H1 (cell line): Measurements from ENCODE around the gene FOXP2. TPM values are rescaled to one million over a fixed set of nuclear protein-coding genes. Genes with fewer than 3 reads are reported as not detected.

Experiments
- CTCF ChIA-PET: fragments of 300-600 bp; sonication (Branson Sonifier 250); formaldehyde crosslinking; loops from one replicate; lab custom pipeline; 2021; ENCODE audit not compliant: partially characterized antibody; lab: Charles Lee
- POLR2A ChIA-PET: fragments of 300-600 bp; sonication (Branson Sonifier 250); formaldehyde crosslinking; loops from one replicate; lab custom pipeline; 2021; ENCODE audit warnings: inconsistent platforms; ENCODE audit not compliant: partially characterized antibody; lab: Charles Lee
- DNase-seq, 2 experiments: peaks; one replicate each; pipeline versions ENCODE4 v3.0.0 to v3.0.0-alpha.2; 2010 to 2022; ENCODE audit warnings: low spot score in 2 of 2, low read depth in 1 of 2, mixed read lengths in 1 of 2
- FAIRE-seq: peaks from 2 replicates; lab custom pipeline; 2011; peaks lifted over from hg19 to GRCh38; lab: Jason Lieb, UNC
- H2AFZ ChIP-seq: 2 replicates; pipeline ENCODE4 v1.8.1; 2012; ENCODE audit warnings: low read length, inconsistent platforms
- H2AK5ac ChIP-seq: 2 replicates; pipeline ENCODE4 v1.6.1; 2013; ENCODE audit warnings: low read depth, low read length
- H2BK120ac ChIP-seq: replicated peaks from 2 replicates; pipeline ENCODE3; 2013; ENCODE audit warnings: low read depth, low read length, inconsistent platforms
- H2BK12ac ChIP-seq: 2 replicates; pipeline ENCODE4 v1.6.1; 2013; ENCODE audit warnings: low read depth, low read length
- H2BK15ac ChIP-seq: 2 replicates; pipeline ENCODE4 v1.6.1; 2013; ENCODE audit warnings: low read length
- H2BK20ac ChIP-seq: 2 replicates; pipeline ENCODE4 v1.6.1; 2013; ENCODE audit warnings: low read length
- H2BK5ac ChIP-seq: 2 replicates; pipeline ENCODE4 v1.6.1; 2013; ENCODE audit warnings: low read depth, low read length
- H3K14ac ChIP-seq: 2 replicates; pipeline ENCODE4 v1.6.1; 2013; ENCODE audit warnings: inconsistent platforms; ENCODE audit not compliant: insufficient read length
- H3K18ac ChIP-seq: 2 replicates; pipeline ENCODE4 v1.6.1; 2013; ENCODE audit warnings: low read length; ENCODE audit errors: extremely low read depth
- H3K23ac ChIP-seq: 2 replicates; pipeline ENCODE4 v1.6.1; 2013; ENCODE audit warnings: inconsistent platforms; ENCODE audit not compliant: insufficient read length
- H3K23me2 ChIP-seq: 2 replicates; pipeline ENCODE4 v1.6.1; 2013; ENCODE audit warnings: low read depth, low read length
- H3K27ac ChIP-seq: 2 replicates; pipeline ENCODE4 v1.6.1; 2011; ENCODE audit warnings: low read depth, low read length, inconsistent platforms
- H3K27me3 ChIP-seq, 4 experiments: replicated peaks in 1 of 4; 1 replicate in 1 of 4; 2 replicates in 3 of 4; pipeline versions ENCODE4 v1.6.1 to v1.8.1; 2011 to 2013; ENCODE audit warnings: low read length in 3 of 4, mild to moderate bottlenecking in 3 of 4, inconsistent platforms in 2 of 4, mixed read lengths in 2 of 4, moderate library complexity in 1 of 4; ENCODE audit not compliant: control insufficient read depth in 3 of 4, insufficient read depth in 3 of 4; ENCODE audit errors: extremely low read depth in 1 of 4
- H3K36me3 ChIP-seq, 4 experiments: 2 replicates each; pipeline versions ENCODE4 v1.6.1 to v1.8.1; 2011 to 2013; ENCODE audit warnings: mild to moderate bottlenecking in 4 of 4, low read length in 3 of 4, moderate library complexity in 2 of 4, control low read depth in 1 of 4, inconsistent platforms in 1 of 4; ENCODE audit not compliant: insufficient read depth in 4 of 4, control insufficient read depth in 2 of 4
- H3K4ac ChIP-seq: replicated peaks from 2 replicates; pipeline ENCODE3; 2013; ENCODE audit warnings: low read length, low read depth, mixed read lengths, inconsistent platforms; ENCODE audit not compliant: insufficient read length
- H3K4me1 ChIP-seq, 4 experiments: replicated peaks in 1 of 4; 1 replicate in 1 of 4; 2 replicates in 3 of 4; pipeline versions ENCODE4 v1.6.1 to v1.8.1; 2011 to 2013; ENCODE audit warnings: low read length in 3 of 4, inconsistent platforms in 2 of 4, mixed read lengths in 1 of 4; ENCODE audit not compliant: insufficient read depth in 4 of 4, control insufficient read depth in 3 of 4
- H3K4me2 ChIP-seq, 2 experiments: 2 replicates each; pipeline versions ENCODE4 v1.6.1 to v1.8.1; 2011 to 2013; ENCODE audit warnings: low read depth in 2 of 2, low read length in 2 of 2, control low read depth in 1 of 2, inconsistent platforms in 1 of 2, mild to moderate bottlenecking in 1 of 2; ENCODE audit not compliant: insufficient read depth in 1 of 2
- H3K4me3 ChIP-seq, 4 experiments: fragments of 200-600, 300-600 bp in 1 of 4; sonication (generic), shearing (Covaris generic), sonication (Bioruptor Twin) in 1 of 4; 2 replicates each; pipeline versions ENCODE4 v1.5.1 to v1.8.1; 2011 to 2016; ENCODE audit warnings: low read length in 4 of 4, low read depth in 3 of 4, control low read depth in 2 of 4, inconsistent platforms in 2 of 4, mild to moderate bottlenecking in 2 of 4, mixed read lengths in 1 of 4, moderate library complexity in 1 of 4; ENCODE audit not compliant: insufficient read depth in 2 of 4; ENCODE audit errors: extremely low read depth in 1 of 4
- H3K56ac ChIP-seq: replicated peaks from 2 replicates; pipeline ENCODE3; 2013; ENCODE audit warnings: low read depth, mild to moderate bottlenecking, mixed read lengths, low read length, inconsistent platforms; ENCODE audit not compliant: insufficient read length
- H3K79me1 ChIP-seq: 2 replicates; pipeline ENCODE4 v1.6.1; 2013; ENCODE audit warnings: low read depth, low read length, control low read depth
- H3K79me2 ChIP-seq, 2 experiments: 2 replicates each; pipeline versions ENCODE4 v1.6.1 to v1.8.1; 2012 to 2013; ENCODE audit warnings: low read length in 2 of 2, mild to moderate bottlenecking in 2 of 2, inconsistent platforms in 1 of 2; ENCODE audit not compliant: insufficient read depth in 2 of 2, control insufficient read depth in 1 of 2
- H3K9ac ChIP-seq, 4 experiments: replicated peaks in 1 of 4; 1 replicate in 1 of 4; 2 replicates in 3 of 4; pipeline versions ENCODE4 v1.6.1 to v1.8.1; 2011 to 2013; ENCODE audit warnings: low read depth in 3 of 4, low read length in 3 of 4, control low read depth in 2 of 4, mild to moderate bottlenecking in 2 of 4, moderate library complexity in 2 of 4, inconsistent platforms in 1 of 4; ENCODE audit errors: extremely low read depth in 1 of 4
- H3K9me3 ChIP-seq, 2 experiments: 2 replicates each; pipeline versions ENCODE4 v1.6.1 to v1.8.1; 2012 to 2013; ENCODE audit warnings: mild to moderate bottlenecking in 2 of 2, moderate library complexity in 2 of 2, control low read depth in 1 of 2, inconsistent platforms in 1 of 2, low read depth in 1 of 2, low read length in 1 of 2, mixed read lengths in 1 of 2; ENCODE audit not compliant: insufficient read depth in 2 of 2
- H4K20me1 ChIP-seq, 2 experiments: replicated peaks in 1 of 2; 2 replicates each; pipeline versions ENCODE3 to v1.8.1; 2011 to 2013; ENCODE audit warnings: inconsistent platforms in 2 of 2, low read length in 2 of 2, mild to moderate bottlenecking in 1 of 2; ENCODE audit not compliant: insufficient read depth in 2 of 2, control insufficient read depth in 1 of 2
- H4K5ac ChIP-seq: 2 replicates; pipeline ENCODE4 v1.6.1; 2013; ENCODE audit warnings: low read length, low read depth, mixed read lengths, inconsistent platforms; ENCODE audit not compliant: insufficient read length
- H4K8ac ChIP-seq: 2 replicates; pipeline ENCODE4 v1.8.0; 2013; ENCODE audit warnings: mild to moderate bottlenecking, moderate library complexity, low read length, inconsistent platforms; ENCODE audit not compliant: insufficient read depth; ENCODE audit errors: extremely low read depth
- H4K91ac ChIP-seq: replicated peaks from 2 replicates; pipeline ENCODE3; 2013; ENCODE audit warnings: low read length, mixed read lengths, inconsistent platforms; ENCODE audit not compliant: insufficient read length
- CTBP2 ChIP-seq: IDR thresholded peaks from 2 replicates; pipeline ENCODE4 v1.7.0; 2011; ENCODE audit warnings: borderline replicate concordance, mild to moderate bottlenecking, moderate library complexity, mixed read lengths, low read length; ENCODE audit not compliant: insufficient read depth, insufficient read length
- TAF1 ChIP-seq: IDR thresholded peaks from 2 replicates; pipeline ENCODE4 v1.6.1; 2011; ENCODE audit warnings: mild to moderate bottlenecking, low read depth, low read length
- WGBS, 2 experiments: shearing (Covaris generic) in 1 of 2; methylation state at CpG; one replicate each; pipeline versions ENCODE4 v1.1.6 to v1.1.7; 2013 to 2015; ENCODE audit warnings: low lambda C conversion rate in 2 of 2, mixed read lengths in 2 of 2, inconsistent platforms in 1 of 2, low coverage in 1 of 2, missing lambda C conversion rate in 1 of 2; ENCODE audit not compliant: insufficient replicate concordance in 2 of 2, insufficient coverage in 1 of 2, insufficient read length in 1 of 2; ENCODE audit errors: extremely low coverage in 1 of 2, missing lambda C conversion rate in 1 of 2; 5-methylcytosine and 5-hydroxymethylcytosine counted together
- polyA plus RNA-seq, 7 experiments: library from polyadenylated mRNA; depleted of rRNA in 3 of 7; stranded (reverse) in 5 of 7; unstranded in 2 of 7; fragments of >200 nt in 5 of 7; fragments of 200-250 nt in 2 of 7; gene quantifications; 1 replicate in 5 of 7; 2 replicates in 1 of 7; 4 replicates in 1 of 7; pipeline versions ENCODE4 v1.2.1 to v1.2.3, GENCODE V29; 2011 to 2013; ENCODE audit warnings: missing spikeins in 2 of 7, mixed read lengths in 2 of 7
- total RNA-seq: library from RNA; stranded (reverse); fragmentation: NEBNext Ultra II Directional; extraction: Animal tissue kit (Norgen Biotek cat#: 25700); gene quantifications from 2 replicates; pipeline ENCODE4 v1.2.1, GENCODE V29; 2021

The FOXP2 gene
- total and polyA plus RNA-seq, 2 of the 8 experiments (the other 6 are each of a cell fraction or from before 2014, with no cell fraction given): 0.09 to 0.43 TPM

- Histone ChIP-seq H2BK5ac (no peak overlapping the region), H3K4me3 (no peak overlapping the region), H3K9me3 (no peaks in the 10 kb centered on the region), H3K79me1 (no peaks in the 10 kb centered on the region), H2BK15ac (no peak overlapping the region), H3K79me2 (no peaks in the 10 kb centered on the region)
- FAIRE-seq (no peak), DNase-seq (no peak)
- no peak for TF ChIP-seq CTBP2
- no peak for TF ChIP-seq TAF1
- TF ChIP-seq, all 59 proteins: peak for 0
- H2AFZ ChIP-seq: 0 out of 2 replicates have a peak overlapping the region, but pooled peaks have one; percentile 9
- H3K27me3 ChIP-seq: no peaks in the 10 kb centered on the region
- no peak overlapping the region for H3K56ac ChIP-seq
- no peak overlapping the region for H3K4me2 ChIP-seq
- no peak overlapping the region for H3K23ac ChIP-seq
- ChIA-PET CTCF (interaction anchor here (0.6 to 1.2 kb wide), 7 partner anchors 10 to 1480 kb away, joined by 3 to 4 read pairs (median 3); no protein-coding TSS in a partner anchor), POLR2A (interaction anchor here (0.7 kb wide), 1 partner anchor 518 kb away, joined by 3 read pairs; no protein-coding TSS in a partner anchor)
- H2BK12ac ChIP-seq: no peak overlapping the region
- no peak overlapping the region for H3K9ac ChIP-seq
- no peak overlapping the region for H2BK20ac ChIP-seq
- no peak overlapping the region for H2AK5ac ChIP-seq
- WGBS, 2 experiments: 84% methylated on average over 10 of the region's 10 CpGs; no CpG with 5 or more reads in 1 of the 2 experiments
- no peaks in the 10 kb centered on the region for H4K20me1 ChIP-seq
- H3K4ac ChIP-seq: no peak overlapping the region
- no peak overlapping the region for H4K5ac ChIP-seq
- no peak overlapping the region for H4K91ac ChIP-seq
- no peak overlapping the region for H2BK120ac ChIP-seq
- H3K14ac ChIP-seq: no peak overlapping the region
- no peak overlapping the region for H3K27ac ChIP-seq
- no peak overlapping the region; the same call in 1 of the 2 replicates for H4K8ac ChIP-seq
- H3K18ac ChIP-seq: no peak overlapping the region
- peaks cover 0 to 9% (median 6%) of the 10 kb centered on the region in 4 experiments; a peak in 3 of 7 replicates for H3K4me1 ChIP-seq
- no peaks in the 10 kb centered on the region for H3K36me3 ChIP-seq
- no peaks in the 10 kb centered on the region for H3K23me2 ChIP-seq
Observed at GRCh38 chr7:114653364-114654088, 238.9 kb downstream of the FOXP2 start.
